ENCODE data around the gene SERPINE1.

The SERPINE1 gene

GRCh38 chr7:101125989-101126650, 784 bp upstream of the SERPINE1 start:
- Histone ChIP-seq H3F3A (ENCODE audit: control insufficient read depth, insufficient read depth) (no peaks in the 10 kb centered on the region), H3K9me3 (ENCODE audit: control insufficient read depth, insufficient read depth, low read length) (no peaks in the 10 kb centered on the region), H3K9me2 (replicated peaks; ENCODE audit: control insufficient read depth, low read length) (no peaks in the 10 kb centered on the region), H3K27ac (ENCODE audit: low read depth, low read length) (no peak overlapping the region), H4K20me1 (ENCODE audit: control insufficient read depth, insufficient read depth, low read depth, low read length) (no peaks in the 10 kb centered on the region), H3K36me3 (ENCODE audit: control insufficient read depth, low read length) (no peaks in the 10 kb centered on the region), H3K4me1 (ENCODE audit: control insufficient read depth, low read length) (peaks cover 16% of the 10 kb centered on the region), H3K79me2 (ENCODE audit: control insufficient read depth, low read length) (no peaks in the 10 kb centered on the region), H3K4me3 (ENCODE audit: low read length) (no peak overlapping the region), H3K27me3 (ENCODE audit: control insufficient read depth, low read length) (peaks cover 58% of the 10 kb centered on the region), H3K4me2 (ENCODE audit: low read length) (no peak overlapping the region)
- TF ChIP-seq CTCF (IDR thresholded peaks at IDR 0.05; ENCODE audit: low read depth, low read length, poor library complexity, severe bottlenecking) (no peak), EZH2phosphoT487 (IDR thresholded peaks at IDR 0.05; ENCODE audit: borderline replicate concordance, low read length) (no peak)

- H3K27ac ChIP-seq (ENCODE audit: low read depth, low read length) = no peak overlapping the region
Measured at GRCh38 chr7:101127460-101128039, 646 bp downstream of the SERPINE1 start.

GRCh38 chr7:101128040-101128834, 1.3 kb downstream of the SERPINE1 start:
- Histone ChIP-seq H3K9me2 (replicated peaks; ENCODE audit: control insufficient read depth, low read length) (no peaks in the 10 kb centered on the region), H3K4me1 (ENCODE audit: control insufficient read depth, low read length) (peaks cover 16% of the 10 kb centered on the region), H3K27me3 (ENCODE audit: control insufficient read depth, low read length) (peaks cover 44% of the 10 kb centered on the region), H3K4me2 (ENCODE audit: low read length) (no peak overlapping the region), H3F3A (ENCODE audit: control insufficient read depth, insufficient read depth) (no peaks in the 10 kb centered on the region), H3K27ac (ENCODE audit: low read depth, low read length) (no peak overlapping the region), H4K20me1 (ENCODE audit: control insufficient read depth, insufficient read depth, low read depth, low read length) (no peaks in the 10 kb centered on the region), H3K9me3 (ENCODE audit: control insufficient read depth, insufficient read depth, low read length) (no peaks in the 10 kb centered on the region), H3K36me3 (ENCODE audit: control insufficient read depth, low read length) (no peaks in the 10 kb centered on the region), H3K79me2 (ENCODE audit: control insufficient read depth, low read length) (no peaks in the 10 kb centered on the region), H3K4me3 (ENCODE audit: low read length) (no peak overlapping the region)
- TF ChIP-seq EZH2phosphoT487 (IDR thresholded peaks at IDR 0.05; ENCODE audit: borderline replicate concordance, low read length) = no peak

More at GRCh38 chr7:101127460-101128039, 646 bp downstream of the SERPINE1 start:
- H3K36me3 ChIP-seq (ENCODE audit: control insufficient read depth, low read length) = no peaks in the 10 kb centered on the region
- TF ChIP-seq CTCF (IDR thresholded peaks at IDR 0.05; ENCODE audit: low read depth, low read length, poor library complexity, severe bottlenecking) = no peak
- no peak for TF ChIP-seq EZH2phosphoT487 (IDR thresholded peaks at IDR 0.05; ENCODE audit: borderline replicate concordance, low read length)
- no peaks in the 10 kb centered on the region for H3K79me2 ChIP-seq (ENCODE audit: control insufficient read depth, low read length)
- no peaks in the 10 kb centered on the region for H4K20me1 ChIP-seq (ENCODE audit: control insufficient read depth, insufficient read depth, low read depth, low read length)
- H3F3A ChIP-seq (ENCODE audit: control insufficient read depth, insufficient read depth) = no peaks in the 10 kb centered on the region
- H3K4me2 ChIP-seq (ENCODE audit: low read length) = no peak overlapping the region
- H3K9me3 ChIP-seq (ENCODE audit: control insufficient read depth, insufficient read depth, low read length) = no peaks in the 10 kb centered on the region
- H3K4me3 ChIP-seq (ENCODE audit: low read length) = no peak overlapping the region
- H3K27me3 ChIP-seq (ENCODE audit: control insufficient read depth, low read length) = peaks cover 51% of the 10 kb centered on the region
- H3K4me1 ChIP-seq (ENCODE audit: control insufficient read depth, low read length) = peaks cover 16% of the 10 kb centered on the region
- no peaks in the 10 kb centered on the region for H3K9me2 ChIP-seq (replicated peaks; ENCODE audit: control insufficient read depth, low read length)

All from DOHH2 (cell line).